DOHH2 (cell line): Measurements from ENCODE around the gene RABL6.
"Not testable (repeated sequence)": the region's sequence is repeated elsewhere in the genome, so short reads cannot be mapped to it uniquely, and the experiment has no call there.

Experiments
- H3F3A ChIP-seq: fragments of 200-600 bp; sonication (generic), shearing (Covaris generic); 2 replicates; pipeline ENCODE4 v1.6.0; 2016; ENCODE audit warnings: antibody characterized with exemption, mild to moderate bottlenecking; ENCODE audit not compliant: control insufficient read depth, insufficient read depth
- H3K27ac ChIP-seq: fragments of 200-600 bp; sonication (generic); 2 replicates; pipeline ENCODE4 v1.5.1; 2014; ENCODE audit warnings: low read depth, mild to moderate bottlenecking, low read length, moderate library complexity
- H3K27me3 ChIP-seq: fragments of 200-600 bp; sonication (generic); 2 replicates; pipeline ENCODE4 v1.6.1; 2014; ENCODE audit warnings: mild to moderate bottlenecking, low read length, mixed read lengths; ENCODE audit not compliant: control insufficient read depth
- H3K36me3 ChIP-seq: fragments of 200-600 bp; sonication (generic); 2 replicates; pipeline ENCODE4 v1.6.1; 2014; ENCODE audit warnings: mild to moderate bottlenecking, low read length, moderate library complexity, mixed read lengths; ENCODE audit not compliant: control insufficient read depth
- H3K4me1 ChIP-seq: fragments of 200-600 bp; sonication (generic); 2 replicates; pipeline ENCODE4 v1.6.1; 2014; ENCODE audit warnings: mild to moderate bottlenecking, low read length, mixed read lengths; ENCODE audit not compliant: control insufficient read depth
- H3K4me2 ChIP-seq: fragments of 200-600 bp; sonication (generic); 2 replicates; pipeline ENCODE4 v1.6.0; 2014; ENCODE audit warnings: mild to moderate bottlenecking, low read length, moderate library complexity
- H3K4me3 ChIP-seq: fragments of 200-600 bp; sonication (generic); 2 replicates; pipeline ENCODE4 v1.5.1; 2014; ENCODE audit warnings: mild to moderate bottlenecking, low read length, mixed read lengths
- H3K79me2 ChIP-seq: fragments of 200-600 bp; sonication (generic); 2 replicates; pipeline ENCODE4 v1.6.1; 2014; ENCODE audit warnings: mild to moderate bottlenecking, low read length, mixed read lengths; ENCODE audit not compliant: control insufficient read depth
- H3K9me2 ChIP-seq: fragments of 200-600 bp; sonication (generic); replicated peaks from 2 replicates; pipeline ENCODE4 v1.6.1; 2014; ENCODE audit warnings: mild to moderate bottlenecking, low read length, mixed read lengths; ENCODE audit not compliant: control insufficient read depth
- H3K9me3 ChIP-seq: fragments of 200-600 bp; sonication (generic); 2 replicates; pipeline ENCODE4 v1.6.1; 2014; ENCODE audit warnings: antibody characterized with exemption, low read length, mixed read lengths; ENCODE audit not compliant: control insufficient read depth, insufficient read depth
- H4K20me1 ChIP-seq: fragments of 200-600 bp; sonication (generic); 2 replicates; pipeline ENCODE4 v1.6.0; 2014; ENCODE audit warnings: low read depth, mild to moderate bottlenecking, antibody characterized with exemption, low read length, moderate library complexity; ENCODE audit not compliant: control insufficient read depth, insufficient read depth
- EZH2phosphoT487 ChIP-seq: fragments of 200-600 bp; sonication (generic); IDR thresholded peaks from 2 replicates; pipeline ENCODE4 v1.6.1; 2017; ENCODE audit warnings: borderline replicate concordance, mild to moderate bottlenecking, antibody characterized with exemption, low read length, moderate library complexity, mixed read lengths
- TF ChIP-seq, protein P1 (sequence below): fragments of 200-600 bp; sonication (generic); IDR thresholded peaks from one replicate; pipeline ENCODE4 v1.5.1; 2014; ENCODE audit warnings: antibody characterized with exemption, mild to moderate bottlenecking, low read depth, low read length; ENCODE audit not compliant: poor library complexity, severe bottlenecking

The RABL6 gene

DNA sequence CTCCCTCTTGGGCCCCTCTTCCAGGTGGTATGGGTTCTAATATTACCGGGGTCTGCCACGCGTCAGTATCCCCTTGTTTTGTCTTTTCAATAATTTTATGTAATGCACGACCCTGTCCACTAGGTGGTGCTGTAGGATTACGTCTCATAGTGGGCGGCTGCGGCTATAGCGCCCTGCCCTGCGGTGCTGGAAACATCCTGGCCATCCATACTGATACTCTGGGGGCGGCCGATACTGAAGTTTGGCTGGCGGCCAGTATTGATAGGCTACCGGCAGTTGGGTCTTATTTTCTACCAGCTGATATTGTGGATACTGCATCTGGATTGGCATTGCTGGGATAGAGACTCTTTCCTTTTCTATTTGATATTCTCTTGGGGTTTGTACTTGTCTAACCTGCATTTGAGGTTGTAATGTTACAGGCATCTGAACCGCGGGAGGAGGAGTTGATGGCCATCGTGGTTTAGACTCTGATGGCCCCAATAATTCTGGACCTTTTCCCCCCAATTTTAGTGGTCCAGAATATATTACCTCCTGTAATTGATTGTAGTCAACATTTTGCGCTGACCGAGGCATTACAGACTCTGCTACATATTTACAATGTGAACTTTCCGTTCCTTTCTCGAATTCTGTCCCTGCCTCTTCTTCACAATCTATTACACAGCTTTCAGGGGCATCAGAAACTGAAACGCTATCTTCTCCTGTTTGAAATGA is 19.9 kb upstream of the RABL6 start:
- no peaks in the 10 kb centered on the region for H3K9me3 ChIP-seq
- H3F3A ChIP-seq: no peaks in the 10 kb centered on the region
- H4K20me1 ChIP-seq: no peaks in the 10 kb centered on the region
- H3K27ac ChIP-seq: no peak overlapping the region
- H3K4me1 ChIP-seq: peaks cover 24% of the 10 kb centered on the region
- peaks cover 5% of the 10 kb centered on the region; the same call in 1 of the 2 replicates for H3K36me3 ChIP-seq
- H3K4me3 ChIP-seq: no peak overlapping the region
- no peak for TF ChIP-seq EZH2phosphoT487
- TF ChIP-seq, protein P1, sequence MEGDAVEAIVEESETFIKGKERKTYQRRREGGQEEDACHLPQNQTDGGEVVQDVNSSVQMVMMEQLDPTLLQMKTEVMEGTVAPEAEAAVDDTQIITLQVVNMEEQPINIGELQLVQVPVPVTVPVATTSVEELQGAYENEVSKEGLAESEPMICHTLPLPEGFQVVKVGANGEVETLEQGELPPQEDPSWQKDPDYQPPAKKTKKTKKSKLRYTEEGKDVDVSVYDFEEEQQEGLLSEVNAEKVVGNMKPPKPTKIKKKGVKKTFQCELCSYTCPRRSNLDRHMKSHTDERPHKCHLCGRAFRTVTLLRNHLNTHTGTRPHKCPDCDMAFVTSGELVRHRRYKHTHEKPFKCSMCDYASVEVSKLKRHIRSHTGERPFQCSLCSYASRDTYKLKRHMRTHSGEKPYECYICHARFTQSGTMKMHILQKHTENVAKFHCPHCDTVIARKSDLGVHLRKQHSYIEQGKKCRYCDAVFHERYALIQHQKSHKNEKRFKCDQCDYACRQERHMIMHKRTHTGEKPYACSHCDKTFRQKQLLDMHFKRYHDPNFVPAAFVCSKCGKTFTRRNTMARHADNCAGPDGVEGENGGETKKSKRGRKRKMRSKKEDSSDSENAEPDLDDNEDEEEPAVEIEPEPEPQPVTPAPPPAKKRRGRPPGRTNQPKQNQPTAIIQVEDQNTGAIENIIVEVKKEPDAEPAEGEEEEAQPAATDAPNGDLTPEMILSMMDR: peak; percentile 81
- no peaks in the 10 kb centered on the region for H3K9me2 ChIP-seq
- peaks cover 19% of the 10 kb centered on the region for H3K27me3 ChIP-seq
- peaks cover 3% of the 10 kb centered on the region; the same call in 1 of the 2 replicates for H3K79me2 ChIP-seq
- no peak overlapping the region for H3K4me2 ChIP-seq

DNA sequence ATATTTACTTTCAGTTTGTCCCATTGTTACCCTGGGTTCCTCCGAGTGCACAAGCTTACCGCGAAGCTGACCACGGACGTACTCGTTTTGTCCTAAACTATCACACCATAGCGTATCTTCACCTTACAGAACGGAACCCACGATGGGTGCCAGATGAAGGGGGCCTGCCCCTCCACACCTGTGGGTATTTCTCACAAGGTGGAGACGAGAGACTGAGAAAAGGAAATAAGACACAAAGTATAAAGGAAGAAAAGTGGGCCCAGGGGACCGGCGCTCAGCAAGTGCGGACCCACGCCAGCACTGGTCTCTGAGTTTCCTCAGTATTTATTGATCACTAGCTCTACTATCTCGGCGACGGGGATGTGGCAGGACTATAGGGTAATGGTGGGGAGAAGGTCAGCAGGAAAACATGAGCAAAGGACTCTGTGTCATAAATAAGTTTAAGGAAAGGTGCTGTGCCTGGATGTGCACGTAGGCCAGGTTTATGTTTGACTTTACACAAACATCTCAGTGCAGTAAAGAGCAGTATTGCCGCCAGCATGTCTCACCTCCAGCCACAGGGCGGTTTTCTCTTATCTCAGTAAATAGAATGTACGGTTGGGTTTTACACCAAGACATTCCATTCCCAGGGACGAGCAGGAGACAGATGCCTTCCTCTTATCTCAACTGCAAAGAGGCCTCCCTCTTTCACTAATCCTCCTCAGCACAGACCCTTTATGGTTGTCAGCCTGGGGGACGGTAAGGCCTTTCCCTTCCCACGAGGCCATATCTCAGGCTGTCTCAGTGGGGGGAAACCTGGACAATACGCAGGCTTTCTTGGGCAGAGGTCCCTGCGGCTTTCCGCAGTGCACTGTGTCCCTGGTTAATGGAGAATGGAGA is 18.9 kb upstream of the RABL6 start:
- not testable (repeated sequence) for H3K4me2 ChIP-seq, H3K9me3 ChIP-seq, H4K20me1 ChIP-seq, H3K4me3 ChIP-seq, H3K9me2 ChIP-seq, H3F3A ChIP-seq, H3K27ac ChIP-seq, H3K36me3 ChIP-seq, H3K79me2 ChIP-seq
- H3K4me1 ChIP-seq: peaks cover 24% of the 10 kb centered on the region
- peaks cover 19% of the 10 kb centered on the region for H3K27me3 ChIP-seq

DNA sequence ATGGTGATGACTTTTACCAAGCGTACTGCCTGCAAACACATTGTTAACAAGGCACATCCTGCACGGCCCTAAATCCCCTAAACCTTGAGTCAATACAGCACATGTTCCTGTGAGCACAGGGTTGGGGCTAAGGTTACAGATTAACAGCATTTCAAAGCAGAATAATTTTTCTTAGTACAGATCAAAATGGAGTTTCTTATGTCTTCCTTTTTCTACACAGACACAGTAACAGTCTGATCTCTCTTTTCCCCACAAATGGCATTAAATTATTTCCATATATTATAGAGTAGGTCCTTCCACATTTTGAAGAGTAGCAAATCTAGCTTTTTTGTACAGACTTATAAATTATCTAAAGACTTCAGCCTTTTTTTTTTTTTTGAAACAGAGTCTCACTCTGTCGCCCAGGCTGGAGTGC is 18.2 kb upstream of the RABL6 start:
- Histone ChIP-seq H3K27ac (no peak overlapping the region), H3K27me3 (peaks cover 18% of the 10 kb centered on the region), H3K4me2 (no peak overlapping the region), H4K20me1 (no peaks in the 10 kb centered on the region), H3K36me3 (peaks cover 9% of the 10 kb centered on the region; the same call in 1 of the 2 replicates), H3K4me1 (peaks cover 21% of the 10 kb centered on the region), H3K4me3 (no peak overlapping the region), H3K9me2 (no peaks in the 10 kb centered on the region), H3K79me2 (peaks cover 3% of the 10 kb centered on the region; the same call in 1 of the 2 replicates), H3F3A (no peaks in the 10 kb centered on the region), H3K9me3 (no peaks in the 10 kb centered on the region)
- TF ChIP-seq, protein P1: no peak
- no peak for TF ChIP-seq EZH2phosphoT487
